ENCODE results near the gene COL23A1. TPM values are rescaled to one million over a fixed set of nuclear protein-coding genes. Genes with fewer than 3 reads are reported as not detected.

The COL23A1 gene
- total and polyA plus RNA-seq, 2 of the 13 experiments (the other 11 are each of a cell fraction or from before 2014, with no cell fraction given): not detected

DNA sequence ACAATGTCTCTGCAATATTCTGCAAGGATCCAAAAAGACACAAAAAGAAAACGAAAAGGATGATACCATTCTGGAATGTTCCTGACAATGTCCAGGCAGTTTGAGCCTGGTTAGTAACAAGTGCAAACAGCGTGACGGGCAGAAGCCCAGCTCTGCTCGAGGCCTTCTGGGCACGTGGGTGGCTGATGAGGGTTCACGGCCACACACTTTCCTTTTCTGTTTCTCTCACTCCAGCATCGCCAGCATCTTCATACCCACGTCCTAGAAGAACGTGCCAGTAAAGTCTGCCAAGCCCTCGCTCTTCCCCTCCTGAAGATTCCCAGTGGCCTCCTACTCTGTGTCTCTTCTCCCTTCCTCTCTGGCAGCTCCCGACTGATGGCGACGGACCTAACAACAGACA lies 36.7 kb downstream of the COL23A1 start:
- no peak for FAIRE-seq
- Histone ChIP-seq H3K4me2 (ENCODE audit: low read depth, low read length) (no peak overlapping the region), H3K79me2 (ENCODE audit: insufficient read depth, low read length) (no peaks in the 10 kb centered on the region), H3K27me3 (ENCODE audit: control insufficient read depth in 1 of 2, insufficient read depth in 2 of 2, low read length in 2 of 2) (peaks cover 0 to 16% of the 10 kb centered on the region in 2 experiments; a peak in 4 of 5 replicates), H3K9ac (ENCODE audit: insufficient read depth, low read depth, low read length) (no peak overlapping the region), H3K36me3 (replicated peaks in 1 of 2; ENCODE audit: control insufficient read depth in 1 of 2, insufficient read depth in 2 of 2, low read length in 2 of 2) (no peaks in the 10 kb centered on the region), H2AFZ (ENCODE audit: low read length) (no peak overlapping the region), H4K20me1 (ENCODE audit: insufficient read depth, low read length) (no peaks in the 10 kb centered on the region), H3K27ac (ENCODE audit: extremely low read length, insufficient read depth, low read length) (no peak overlapping the region), H3K4me1 (ENCODE audit: insufficient read depth, low read length) (no peaks in the 10 kb centered on the region), H3K9me3 (ENCODE audit: low read length) (no peaks in the 10 kb centered on the region), H3K4me3 (replicated peaks in 1 of 3; ENCODE audit: insufficient read depth in 1 of 3, low read depth in 2 of 3, low read length in 3 of 3) (no peak overlapping the region)
- no TSS peak for BruUV-seq (replicated peaks)
- no peak for ATAC-seq
- 20% methylated on average over 12 of the region's 13 CpGs for whole genome bisulfite sequencing (ENCODE audit: low lambda C conversion rate)
- DNase-seq (ENCODE audit: low spot score): no peak
- ChIA-PET POLR2A (no interaction called here), CTCF (ENCODE audit: low intra/inter-chr PET ratio, low total read pairs) (no interaction called here)
- TF ChIP-seq, protein P1, sequence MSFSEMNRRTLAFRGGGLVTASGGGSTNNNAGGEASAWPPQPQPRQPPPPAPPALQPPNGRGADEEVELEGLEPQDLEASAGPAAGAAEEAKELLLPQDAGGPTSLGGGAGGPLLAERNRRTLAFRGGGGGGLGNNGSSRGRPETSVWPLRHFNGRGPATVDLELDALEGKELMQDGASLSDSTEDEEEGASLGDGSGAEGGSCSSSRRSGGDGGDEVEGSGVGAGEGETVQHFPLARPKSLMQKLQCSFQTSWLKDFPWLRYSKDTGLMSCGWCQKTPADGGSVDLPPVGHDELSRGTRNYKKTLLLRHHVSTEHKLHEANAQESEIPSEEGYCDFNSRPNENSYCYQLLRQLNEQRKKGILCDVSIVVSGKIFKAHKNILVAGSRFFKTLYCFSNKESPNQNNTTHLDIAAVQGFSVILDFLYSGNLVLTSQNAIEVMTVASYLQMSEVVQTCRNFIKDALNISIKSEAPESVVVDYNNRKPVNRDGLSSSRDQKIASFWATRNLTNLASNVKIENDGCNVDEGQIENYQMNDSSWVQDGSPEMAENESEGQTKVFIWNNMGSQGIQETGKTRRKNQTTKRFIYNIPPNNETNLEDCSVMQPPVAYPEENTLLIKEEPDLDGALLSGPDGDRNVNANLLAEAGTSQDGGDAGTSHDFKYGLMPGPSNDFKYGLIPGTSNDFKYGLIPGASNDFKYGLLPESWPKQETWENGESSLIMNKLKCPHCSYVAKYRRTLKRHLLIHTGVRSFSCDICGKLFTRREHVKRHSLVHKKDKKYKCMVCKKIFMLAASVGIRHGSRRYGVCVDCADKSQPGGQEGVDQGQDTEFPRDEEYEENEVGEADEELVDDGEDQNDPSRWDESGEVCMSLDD (CRISPR knock-in tag; IDR thresholded peaks at IDR 0.05; ENCODE audit: borderline replicate concordance): no peak
- no peak for TF ChIP-seq SKI (IDR thresholded peaks at IDR 0.05; ENCODE audit: partially characterized antibody)
- no peak for TF ChIP-seq SYNCRIP (IDR thresholded peaks at IDR 0.05; ENCODE audit: insufficient read depth, low read depth, low read length)
- TF ChIP-seq BRD4 (CRISPR knock-in tag; IDR thresholded peaks at IDR 0.05): no peak
- TF ChIP-seq ZBTB42 (CRISPR knock-in tag; IDR thresholded peaks at IDR 0.05): no peak
- intact Hi-C loops (cut with micrococcal nuclease; ENCODE audit: unreplicated experiment): no loop called here
- in situ Hi-C loops (cut with HindIII; ENCODE audit: extremely low pct_ligation_motif_present, low pct_unique_long_range_greater_than_20kb): loop anchor here (5.0 kb wide), 1 partner anchor 276 kb away; no protein-coding TSS in a partner anchor

DNA sequence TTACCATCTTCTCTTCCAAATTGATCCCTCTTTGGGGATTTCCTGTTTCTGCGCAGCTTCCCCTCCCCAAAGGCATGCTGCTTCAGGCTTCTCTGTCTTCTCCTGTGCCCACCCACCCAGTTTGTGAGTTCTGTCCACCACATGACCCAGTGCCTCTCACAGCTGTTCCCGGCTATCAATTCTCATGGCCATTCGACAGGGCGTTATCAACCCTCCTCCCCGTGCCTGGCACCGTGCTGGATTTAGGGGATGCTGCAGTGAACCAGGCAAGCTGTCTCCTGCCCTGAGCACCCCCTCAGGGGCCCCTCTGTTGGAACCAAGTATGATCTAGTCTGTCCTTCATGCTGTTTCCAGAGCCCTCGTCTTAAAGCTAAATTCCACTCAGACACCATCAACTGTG lies 38.7 kb downstream of the COL23A1 start:
- peaks cover 0 to 13% of the 10 kb centered on the region in 2 experiments; a peak in 4 of 5 replicates for H3K27me3 ChIP-seq (ENCODE audit: control insufficient read depth in 1 of 2, insufficient read depth in 2 of 2, low read length in 2 of 2)
- no peaks in the 10 kb centered on the region for H3K4me1 ChIP-seq (ENCODE audit: insufficient read depth, low read length)
- H3K4me3 ChIP-seq (replicated peaks in 1 of 3; ENCODE audit: insufficient read depth in 1 of 3, low read depth in 2 of 3, low read length in 3 of 3): no peak overlapping the region
- 52% methylated on average over 7 of the region's 7 CpGs for WGBS (ENCODE audit: low lambda C conversion rate)
- no peaks in the 10 kb centered on the region for H3K79me2 ChIP-seq (ENCODE audit: insufficient read depth, low read length)
- CTCF ChIA-PET (ENCODE audit: low intra/inter-chr PET ratio, low total read pairs): interaction anchor here (3.4 kb wide), 1 partner anchor 272 kb away, joined by 27 read pairs; no protein-coding TSS in a partner anchor
- in situ Hi-C loops (cut with HindIII; ENCODE audit: extremely low pct_ligation_motif_present, low pct_unique_long_range_greater_than_20kb) (loop anchor here (5.0 kb wide), 1 partner anchor 274 kb away; no protein-coding TSS in a partner anchor), intact Hi-C loops (cut with micrococcal nuclease; ENCODE audit: unreplicated experiment) (no loop called here)
- ATAC-seq: no peak
- POLR2A ChIA-PET: no interaction called here
- H3K4me2 ChIP-seq (ENCODE audit: low read depth, low read length): no peak overlapping the region
- no peaks in the 10 kb centered on the region for H4K20me1 ChIP-seq (ENCODE audit: insufficient read depth, low read length)
- BruUV-seq (replicated peaks): no TSS peak
- FAIRE-seq: no peak
- H2AFZ ChIP-seq (ENCODE audit: low read length): no peak overlapping the region
- no peaks in the 10 kb centered on the region for H3K9me3 ChIP-seq (ENCODE audit: low read length)
- H3K27ac ChIP-seq (ENCODE audit: extremely low read length, insufficient read depth, low read length): no peak overlapping the region
- H3K9ac ChIP-seq (ENCODE audit: insufficient read depth, low read depth, low read length): no peak overlapping the region
- no peak for DNase-seq (ENCODE audit: low spot score)
- H3K36me3 ChIP-seq (replicated peaks in 1 of 2; ENCODE audit: control insufficient read depth in 1 of 2, insufficient read depth in 2 of 2, low read length in 2 of 2): no peaks in the 10 kb centered on the region
- TF ChIP-seq, protein P2, sequence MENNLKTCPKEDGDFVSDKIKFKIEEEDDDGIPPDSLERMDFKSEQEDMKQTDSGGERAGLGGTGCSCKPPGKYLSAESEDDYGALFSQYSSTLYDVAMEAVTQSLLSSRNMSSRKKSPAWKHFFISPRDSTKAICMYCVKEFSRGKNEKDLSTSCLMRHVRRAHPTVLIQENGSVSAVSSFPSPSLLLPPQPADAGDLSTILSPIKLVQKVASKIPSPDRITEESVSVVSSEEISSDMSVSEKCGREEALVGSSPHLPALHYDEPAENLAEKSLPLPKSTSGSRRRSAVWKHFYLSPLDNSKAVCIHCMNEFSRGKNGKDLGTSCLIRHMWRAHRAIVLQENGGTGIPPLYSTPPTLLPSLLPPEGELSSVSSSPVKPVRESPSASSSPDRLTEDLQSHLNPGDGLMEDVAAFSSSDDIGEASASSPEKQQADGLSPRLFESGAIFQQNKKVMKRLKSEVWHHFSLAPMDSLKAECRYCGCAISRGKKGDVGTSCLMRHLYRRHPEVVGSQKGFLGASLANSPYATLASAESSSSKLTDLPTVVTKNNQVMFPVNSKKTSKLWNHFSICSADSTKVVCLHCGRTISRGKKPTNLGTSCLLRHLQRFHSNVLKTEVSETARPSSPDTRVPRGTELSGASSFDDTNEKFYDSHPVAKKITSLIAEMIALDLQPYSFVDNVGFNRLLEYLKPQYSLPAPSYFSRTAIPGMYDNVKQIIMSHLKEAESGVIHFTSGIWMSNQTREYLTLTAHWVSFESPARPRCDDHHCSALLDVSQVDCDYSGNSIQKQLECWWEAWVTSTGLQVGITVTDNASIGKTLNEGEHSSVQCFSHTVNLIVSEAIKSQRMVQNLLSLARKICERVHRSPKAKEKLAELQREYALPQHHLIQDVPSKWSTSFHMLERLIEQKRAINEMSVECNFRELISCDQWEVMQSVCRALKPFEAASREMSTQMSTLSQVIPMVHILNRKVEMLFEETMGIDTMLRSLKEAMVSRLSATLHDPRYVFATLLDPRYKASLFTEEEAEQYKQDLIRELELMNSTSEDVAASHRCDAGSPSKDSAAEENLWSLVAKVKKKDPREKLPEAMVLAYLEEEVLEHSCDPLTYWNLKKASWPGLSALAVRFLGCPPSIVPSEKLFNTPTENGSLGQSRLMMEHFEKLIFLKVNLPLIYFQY (CRISPR knock-in tag; IDR thresholded peaks at IDR 0.05; ENCODE audit: borderline replicate concordance): no peak
- TF ChIP-seq ZNF777 (CRISPR knock-in tag; IDR thresholded peaks at IDR 0.05): no peak
- TF ChIP-seq, protein P3, sequence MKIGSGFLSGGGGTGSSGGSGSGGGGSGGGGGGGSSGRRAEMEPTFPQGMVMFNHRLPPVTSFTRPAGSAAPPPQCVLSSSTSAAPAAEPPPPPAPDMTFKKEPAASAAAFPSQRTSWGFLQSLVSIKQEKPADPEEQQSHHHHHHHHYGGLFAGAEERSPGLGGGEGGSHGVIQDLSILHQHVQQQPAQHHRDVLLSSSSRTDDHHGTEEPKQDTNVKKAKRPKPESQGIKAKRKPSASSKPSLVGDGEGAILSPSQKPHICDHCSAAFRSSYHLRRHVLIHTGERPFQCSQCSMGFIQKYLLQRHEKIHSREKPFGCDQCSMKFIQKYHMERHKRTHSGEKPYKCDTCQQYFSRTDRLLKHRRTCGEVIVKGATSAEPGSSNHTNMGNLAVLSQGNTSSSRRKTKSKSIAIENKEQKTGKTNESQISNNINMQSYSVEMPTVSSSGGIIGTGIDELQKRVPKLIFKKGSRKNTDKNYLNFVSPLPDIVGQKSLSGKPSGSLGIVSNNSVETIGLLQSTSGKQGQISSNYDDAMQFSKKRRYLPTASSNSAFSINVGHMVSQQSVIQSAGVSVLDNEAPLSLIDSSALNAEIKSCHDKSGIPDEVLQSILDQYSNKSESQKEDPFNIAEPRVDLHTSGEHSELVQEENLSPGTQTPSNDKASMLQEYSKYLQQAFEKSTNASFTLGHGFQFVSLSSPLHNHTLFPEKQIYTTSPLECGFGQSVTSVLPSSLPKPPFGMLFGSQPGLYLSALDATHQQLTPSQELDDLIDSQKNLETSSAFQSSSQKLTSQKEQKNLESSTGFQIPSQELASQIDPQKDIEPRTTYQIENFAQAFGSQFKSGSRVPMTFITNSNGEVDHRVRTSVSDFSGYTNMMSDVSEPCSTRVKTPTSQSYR (CRISPR knock-in tag; IDR thresholded peaks at IDR 0.05; ENCODE audit: borderline replicate concordance): no peak
- no peak for TF ChIP-seq SKI (IDR thresholded peaks at IDR 0.05; ENCODE audit: partially characterized antibody)
